ENCODE data around the gene CD4. TPM values are rescaled to one million over a fixed set of nuclear protein-coding genes. Genes with fewer than 3 reads are reported as not detected.

Gene CD4
- total and polyA plus RNA-seq, 2 donors (not counting 3 experiments of a cell fraction or from before 2014, with no cell fraction given): not detected

DNA sequence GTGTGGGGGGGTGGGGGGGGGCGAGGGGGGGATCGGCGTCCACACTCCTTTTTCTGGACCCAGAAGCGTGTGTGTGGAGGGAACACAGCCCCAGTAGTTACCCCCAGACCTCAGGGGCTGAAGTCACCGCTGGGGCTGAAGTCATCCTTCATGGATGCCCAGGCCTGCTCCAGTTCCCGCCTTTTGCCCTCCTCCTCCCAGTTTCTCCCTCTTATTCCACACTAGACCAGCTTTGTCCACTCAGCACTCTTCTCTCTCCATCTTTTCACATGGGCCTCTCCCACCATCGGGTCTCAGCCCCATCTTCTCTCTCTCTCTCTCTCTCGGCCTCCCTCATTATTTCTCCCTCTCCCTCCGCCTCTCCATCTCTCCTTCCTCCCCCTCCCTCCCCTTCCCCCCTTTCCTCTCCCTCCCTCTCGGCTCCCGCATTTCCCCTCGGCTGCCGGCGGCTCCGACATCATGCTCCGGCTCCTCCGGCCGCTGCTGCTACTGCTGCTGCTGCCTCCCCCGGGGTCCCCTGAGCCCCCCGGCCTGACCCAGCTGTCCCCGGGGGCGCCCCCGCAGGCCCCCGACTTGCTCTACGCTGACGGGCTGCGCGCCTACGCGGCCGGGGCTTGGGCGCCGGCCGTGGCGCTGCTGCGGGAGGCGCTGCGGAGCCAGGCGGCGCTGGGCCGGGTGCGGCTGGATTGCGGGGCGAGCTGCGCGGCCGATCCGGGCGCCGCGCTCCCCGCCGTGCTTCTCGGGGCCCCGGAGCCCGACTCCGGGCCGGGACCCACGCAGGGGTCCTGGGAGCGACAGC, 38.9 kb downstream of the CD4 start, which contains the start of gene P3H3:
Gene P3H3, plus strand, starts transcription at position 426 of the 799 bp plus-strand sequence. Its CDS starts 34 bp downstream, at position 460.
- Histone ChIP-seq H3K9ac (replicated peaks; ENCODE audit: extremely low read depth, insufficient read depth, low read length) (peak within 1 kb of the TSS; percentile 76), H3K4me2 (ENCODE audit: insufficient read depth, low read length) (peak within 1 kb of the TSS; percentile 81), H3K4me3 (replicated peaks in 1 of 3; ENCODE audit: insufficient read depth in 1 of 3, low read depth in 1 of 3, low read length in 3 of 3) (peak within 1 kb of the TSS; percentile 62 to 89 (median 80)), H3K9me3 (replicated peaks; ENCODE audit: control insufficient read depth, insufficient read depth, low read length) (no peaks in the 10 kb centered on the region), H4K20me1 (replicated peaks; ENCODE audit: control insufficient read depth, extremely low read depth, insufficient read depth, low read length) (no peaks in the 10 kb centered on the region), H3K79me2 (ENCODE audit: control insufficient read depth, insufficient read depth, low read length) (peaks cover 25% of the 10 kb centered on the region), H2AFZ (ENCODE audit: low read depth, low read length) (peak within 1 kb of the TSS; percentile 84), H3K4me1 (ENCODE audit: control insufficient read depth, extremely low read depth, insufficient read depth, low read length) (peaks cover 20% of the 10 kb centered on the region), H3K36me3 (ENCODE audit: control insufficient read depth in 2 of 2, extremely low read depth in 1 of 2, insufficient read depth in 2 of 2, low read length in 2 of 2) (peaks cover 0 to 8% of the 10 kb centered on the region in 2 experiments), H3K9me1 (replicated peaks; ENCODE audit: control insufficient read depth, extremely low read depth, insufficient read depth, low read length) (no peaks in the 10 kb centered on the region), H3K27ac (ENCODE audit: insufficient read depth, low read depth, low read length) (peak within 1 kb of the TSS; percentile 29), H3K27me3 (ENCODE audit: control insufficient read depth in 2 of 2, insufficient read depth in 2 of 2, low read length in 2 of 2) (no peaks in the 10 kb centered on the region)
- no TSS peak for BruUV-seq (replicated peaks)
- no peak for TF ChIP-seq GATA2 (IDR thresholded peaks at IDR 0.05; ENCODE audit: insufficient read depth, insufficient read length, low read depth, low read length)
- TF ChIP-seq EZH2 (IDR thresholded peaks at IDR 0.05; ENCODE audit: borderline replicate concordance, low read depth, low read length, severe bottlenecking): no peak
- TF ChIP-seq CTCF (IDR thresholded peaks at IDR 0.05; ENCODE audit: extremely low read depth in 1 of 2, insufficient read depth in 1 of 2, low read depth in 1 of 2, low read length in 2 of 2): peak in 1 of 2 donors; percentile 12
- peak; percentile 47 for TF ChIP-seq POLR2A (IDR thresholded peaks at IDR 0.05; ENCODE audit: low read depth, low read length)
- FAIRE-seq (peak; percentile 74), DNase-seq (ENCODE audit: low read depth, low spot score) (peak; percentile 56)
- dilution Hi-C loops (cut with MboI; ENCODE audit: extremely low pct_ligation_motif_present, low sequenced_read_pairs) (no loop called here), intact Hi-C loops (cut with micrococcal nuclease) (no loop called here)
- ChIA-PET CTCF (interaction anchor here (0.6 to 12.0 kb wide), 6 partner anchors 47 to 208 kb away, joined by 3 to 148 read pairs (median 7); partner anchors contain the start of genes MLF2 and PTMS), POLR2A (interaction anchor here (1.2 kb wide), 1 partner anchor 75 kb away, joined by 3 read pairs; the partner anchor contains the start of gene MLF2)
